ENCODE measurements around the gene EPHA3. TPM values are rescaled to one million over a fixed set of nuclear protein-coding genes. Genes with fewer than 3 reads are reported as not detected.

The EPHA3 gene
- total and polyA plus RNA-seq, 8 donors: 0.29 to 33.9 (median 0.81) TPM

- Histone ChIP-seq H3K4me1 (no peaks in the 10 kb centered on the region), H3K9me3 (no peaks in the 10 kb centered on the region), H3K36me3 (no peaks in the 10 kb centered on the region), H3K4me3 (no peak overlapping the region), H3K27ac (no peak overlapping the region), H3K27me3 (no peaks in the 10 kb centered on the region)
- intact Hi-C loops (cut with DNase I; ENCODE audit: low total_unique reads): no loop called here
- DNase-seq: no peak
- TF ChIP-seq EP300 (IDR thresholded peaks at IDR 0.05) (no peak), CTCF (IDR thresholded peaks at IDR 0.05) (no peak), POLR2A (IDR thresholded peaks at IDR 0.05) (no peak), POLR2AphosphoS5 (IDR thresholded peaks at IDR 0.05) (no peak)
Observed at GRCh38 chr3:89303701-89304100, 196.3 kb downstream of the EPHA3 start.

- TF ChIP-seq EP300 (IDR thresholded peaks at IDR 0.05): no peak
- Histone ChIP-seq H3K27ac (no peak overlapping the region), H3K4me1 (peaks cover 0 to 11% (median 4%) of the 10 kb centered on the region in 4 donors), H3K36me3 (no peaks in the 10 kb centered on the region), H3K9me3 (no peaks in the 10 kb centered on the region), H3K4me3 (no peak overlapping the region), H3K27me3 (no peaks in the 10 kb centered on the region)
- DNase-seq: no peak
- intact Hi-C loops (cut with DNase I; ENCODE audit: low total_unique reads): no loop called here
- WGBS, 5 donors: 53 to 81% (median 79%) methylated on average over 2 of the region's 2 CpGs
Observed at GRCh38 chr3:89306540-89306939, 199.1 kb downstream of the EPHA3 start.

GRCh38 chr3:89311581-89311980 lies 204.2 kb downstream of the EPHA3 start:
- Histone ChIP-seq H3K9me3 (no peaks in the 10 kb centered on the region), H3K4me3 (no peak overlapping the region), H3K27ac (no peak overlapping the region), H3K36me3 (no peaks in the 10 kb centered on the region), H3K27me3 (no peaks in the 10 kb centered on the region), H3K4me1 (peaks cover 0 to 17% (median 6%) of the 10 kb centered on the region in 4 donors)
- intact Hi-C loops (cut with DNase I; ENCODE audit: low total_unique reads): no loop called here
- no peak for DNase-seq
- 19 to 45% (median 32%) methylated on average over 2 of the region's 2 CpGs for WGBS, 5 donors
- TF ChIP-seq EP300 (IDR thresholded peaks at IDR 0.05) (no peak), POLR2A (IDR thresholded peaks at IDR 0.05) (no peak), POLR2AphosphoS5 (IDR thresholded peaks at IDR 0.05) (no peak), CTCF (IDR thresholded peaks at IDR 0.05) (no peak)

GRCh38 chr3:89312141-89312540 lies 204.7 kb downstream of the EPHA3 start:
- intact Hi-C loops (cut with DNase I; ENCODE audit: low total_unique reads): no loop called here
- TF ChIP-seq EP300 (IDR thresholded peaks at IDR 0.05): no peak
- no peak for TF ChIP-seq POLR2AphosphoS5 (IDR thresholded peaks at IDR 0.05)
- no peak for TF ChIP-seq CTCF (IDR thresholded peaks at IDR 0.05)
- no peak for TF ChIP-seq POLR2A (IDR thresholded peaks at IDR 0.05)
- Histone ChIP-seq H3K36me3 (no peaks in the 10 kb centered on the region), H3K9me3 (no peaks in the 10 kb centered on the region), H3K4me3 (no peak overlapping the region), H3K4me1 (peaks cover 0 to 17% (median 6%) of the 10 kb centered on the region in 4 donors), H3K27me3 (no peaks in the 10 kb centered on the region), H3K27ac (no peak overlapping the region)
- no peak for DNase-seq
- 73 to 84% (median 77%) methylated on average over 4 of the region's 4 CpGs for WGBS, 5 donors

- 44 to 70% (median 61%) methylated on average over 3 of the region's 3 CpGs for WGBS, 5 donors
- TF ChIP-seq POLR2A (IDR thresholded peaks at IDR 0.05) (no peak), CTCF (IDR thresholded peaks at IDR 0.05) (no peak), EP300 (IDR thresholded peaks at IDR 0.05) (no peak)
- H3K27ac ChIP-seq: no peak overlapping the region
Observed at GRCh38 chr3:89314454-89315098, 207.2 kb downstream of the EPHA3 start.

More at GRCh38 chr3:89314454-89315098, 207.2 kb downstream of the EPHA3 start:
- no peaks in the 10 kb centered on the region for H3K9me3 ChIP-seq
- no peaks in the 10 kb centered on the region for H3K27me3 ChIP-seq
- peak in 1 of 2 donors; percentile 45 for DNase-seq
- intact Hi-C loops (cut with DNase I; ENCODE audit: low total_unique reads): no loop called here
- no peak overlapping the region for H3K4me3 ChIP-seq
- peaks cover 0 to 17% (median 6%) of the 10 kb centered on the region in 4 donors for H3K4me1 ChIP-seq
- no peaks in the 10 kb centered on the region for H3K36me3 ChIP-seq

Data from stomach (tissue), 9 donors.